GM12878 (cell line): ENCODE measurements around the gene CTRB2.

ENCODE experiments used
- ELK1 ChIP-seq: IDR thresholded peaks from 2 replicates; pipeline ENCODE4 v1.6.1; 2012; ENCODE audit warnings: low read depth, low read length, improper control_type of control experiment
- ESRRA ChIP-seq: IDR thresholded peaks from 2 replicates; pipeline ENCODE4 v1.6.1; 2012; ENCODE audit warnings: mild to moderate bottlenecking, low read length, improper control_type of control experiment
- MXI1 ChIP-seq: fragments of 150-350 bp; IDR thresholded peaks from 2 replicates; pipeline ENCODE4 v1.6.1; 2011; ENCODE audit warnings: low read depth, mild to moderate bottlenecking, inconsistent platforms, low read length, improper control_type of control experiment
- POLR2AphosphoS5 ChIP-seq: IDR thresholded peaks from 2 replicates; pipeline ENCODE4 v1.6.1; 2011; ENCODE audit warnings: mild to moderate bottlenecking, low read length, inconsistent platforms
- SIN3A ChIP-seq: IDR thresholded peaks from 2 replicates; pipeline ENCODE4 v1.6.1; 2012; ENCODE audit warnings: low read depth, low read length, improper control_type of control experiment
- SRF ChIP-seq, 2 experiments: IDR thresholded peaks; 2 replicates each; pipeline ENCODE4 v1.6.1; 2011; ENCODE audit warnings: low read depth in 2 of 2, low read length in 2 of 2, mild to moderate bottlenecking in 1 of 2, moderate library complexity in 1 of 2
- ZBTB40 ChIP-seq: fragments of 450-650 bp; IDR thresholded peaks from 2 replicates; pipeline ENCODE4 v1.6.1; 2016; ENCODE audit warnings: mild to moderate bottlenecking, moderate library complexity, borderline replicate concordance
- TF ChIP-seq, protein P1 (sequence below): IDR thresholded peaks from 2 replicates; pipeline ENCODE4 v1.6.1; 2012; ENCODE audit warnings: low read length, inconsistent platforms
- TF ChIP-seq, protein P2 (sequence below): IDR thresholded peaks from 2 replicates; pipeline ENCODE4 v1.6.1; 2011; ENCODE audit warnings: borderline replicate concordance, low read depth, mild to moderate bottlenecking, moderate library complexity, mixed read lengths, low read length; ENCODE audit not compliant: insufficient read depth; ENCODE audit errors: extremely low read length

DNA sequence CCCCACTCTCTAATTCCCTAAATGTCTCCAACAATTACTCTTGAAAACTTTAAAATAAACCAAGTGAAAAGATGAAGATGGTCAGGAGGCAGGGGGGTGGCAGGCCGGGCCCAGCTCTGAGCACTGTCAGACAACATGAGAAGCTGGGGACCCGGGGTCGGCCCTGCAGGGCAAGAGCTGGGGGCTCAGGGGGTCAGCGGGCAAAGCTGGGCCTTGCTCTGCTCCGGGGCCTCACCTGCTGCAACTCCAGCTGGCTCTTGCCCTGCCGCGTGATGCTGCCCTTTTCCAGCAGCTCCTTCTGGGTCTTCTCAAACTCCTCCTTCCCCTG lies 26.6 kb upstream of the CTRB2 start:
- TF ChIP-seq, protein P1, sequence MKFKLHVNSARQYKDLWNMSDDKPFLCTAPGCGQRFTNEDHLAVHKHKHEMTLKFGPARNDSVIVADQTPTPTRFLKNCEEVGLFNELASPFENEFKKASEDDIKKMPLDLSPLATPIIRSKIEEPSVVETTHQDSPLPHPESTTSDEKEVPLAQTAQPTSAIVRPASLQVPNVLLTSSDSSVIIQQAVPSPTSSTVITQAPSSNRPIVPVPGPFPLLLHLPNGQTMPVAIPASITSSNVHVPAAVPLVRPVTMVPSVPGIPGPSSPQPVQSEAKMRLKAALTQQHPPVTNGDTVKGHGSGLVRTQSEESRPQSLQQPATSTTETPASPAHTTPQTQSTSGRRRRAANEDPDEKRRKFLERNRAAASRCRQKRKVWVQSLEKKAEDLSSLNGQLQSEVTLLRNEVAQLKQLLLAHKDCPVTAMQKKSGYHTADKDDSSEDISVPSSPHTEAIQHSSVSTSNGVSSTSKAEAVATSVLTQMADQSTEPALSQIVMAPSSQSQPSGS: no peak
- TF ChIP-seq ELK1: no peak
- no peak for TF ChIP-seq SIN3A
- no peak for TF ChIP-seq POLR2AphosphoS5
- TF ChIP-seq, protein P2, sequence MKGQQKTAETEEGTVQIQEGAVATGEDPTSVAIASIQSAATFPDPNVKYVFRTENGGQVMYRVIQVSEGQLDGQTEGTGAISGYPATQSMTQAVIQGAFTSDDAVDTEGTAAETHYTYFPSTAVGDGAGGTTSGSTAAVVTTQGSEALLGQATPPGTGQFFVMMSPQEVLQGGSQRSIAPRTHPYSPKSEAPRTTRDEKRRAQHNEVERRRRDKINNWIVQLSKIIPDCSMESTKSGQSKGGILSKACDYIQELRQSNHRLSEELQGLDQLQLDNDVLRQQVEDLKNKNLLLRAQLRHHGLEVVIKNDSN: no peak
- TF ChIP-seq SRF (IDR thresholded peaks at IDR 0.05; ENCODE audit: low read depth in 2 of 2, low read length in 2 of 2): no peak
- no peak for TF ChIP-seq ZBTB40
- no peak for TF ChIP-seq ESRRA
- TF ChIP-seq MXI1: no peak
